AG08395 (cell line): ENCODE measurements around the gene MYO1A.

ENCODE experiments used
- DNase-seq: peaks from one replicate; pipeline ENCODE4 v3.0.0; 2012; ENCODE audit warnings: mixed read lengths, low spot score

The MYO1A gene

GRCh38 chr12:57012600-57013465, 37.1 kb downstream of the MYO1A start:
- no peak for DNase-seq

GRCh38 chr12:57011438-57012424, 38.2 kb downstream of the MYO1A start:
- no peak for DNase-seq

GRCh38 chr12:57010627-57011247, 39.2 kb downstream of the MYO1A start:
- DNase-seq = no peak

- no peak for DNase-seq
Observed at GRCh38 chr12:57009949-57010626, 39.8 kb downstream of the MYO1A start.

- peak; percentile 69 for DNase-seq
Observed at GRCh38 chr12:57008178-57008577, 41.8 kb downstream of the MYO1A start.

- DNase-seq = no peak
Observed at GRCh38 chr12:57006809-57007475, 43.0 kb downstream of the MYO1A start.

GRCh38 chr12:57005980-57006808, 43.7 kb downstream of the MYO1A start, which contains the start of gene ZBTB39:
Gene ZBTB39 (minus strand): TSS chr12:57006546. CDS start chr12:57004917, 1,629 bp downstream.
- DNase-seq = peak; percentile 93

- no peak for DNase-seq
Observed at GRCh38 chr12:57004651-57005050, 45.3 kb downstream of the MYO1A start.

- DNase-seq = no peak
Observed at GRCh38 chr12:57003395-57003794, 46.5 kb downstream of the MYO1A start.

GRCh38 chr12:57001448-57001906, 48.5 kb downstream of the MYO1A start:
- peak; percentile 69 for DNase-seq

GRCh38 chr12:57000393-57000792, 49.5 kb downstream of the MYO1A start:
- peak; percentile 49 for DNase-seq

- DNase-seq = peak; percentile 30
Observed at GRCh38 chr12:56999456-56999855, 50.5 kb downstream of the MYO1A start.

- DNase-seq = no peak
Observed at GRCh38 chr12:56998981-56999380, 50.9 kb downstream of the MYO1A start.

GRCh38 chr12:56998316-56998715, 51.6 kb downstream of the MYO1A start:
- no peak for DNase-seq

- no peak for DNase-seq
Observed at GRCh38 chr12:56996793-56997545, 53.0 kb downstream of the MYO1A start.

GRCh38 chr12:56995930-56996496, 53.9 kb downstream of the MYO1A start:
- no peak for DNase-seq

- no peak for DNase-seq
Observed at GRCh38 chr12:56995201-56995929, 54.6 kb downstream of the MYO1A start.

- no peak for DNase-seq
Observed at GRCh38 chr12:56994231-56994746, 55.6 kb downstream of the MYO1A start.
